Peyer's patch (tissue), 4 donors: ENCODE measurements around the gene ABCE1.

ENCODE experiments used
- CTCF ChIP-seq, 6 experiments: fragments of 450-650 bp in 4 of 6; fragments of 200-600 bp in 2 of 6; sonication (generic) in 1 of 6; IDR thresholded peaks; one replicate each; pipeline ENCODE4 v1.5.1; 2017 to 2019; ENCODE audit warnings: antibody characterized with exemption in 6 of 6, mild to moderate bottlenecking in 3 of 6, moderate library complexity in 1 of 6
- POLR2A ChIP-seq, 2 donors: fragments of 450-650 bp; IDR thresholded peaks; one replicate each; pipeline ENCODE4 v1.5.1; 2017; ENCODE audit warnings: antibody characterized with exemption in 2 of 2, mild to moderate bottlenecking in 2 of 2, moderate library complexity in 2 of 2

GRCh38 chr4:145103496-145103895 lies 5.4 kb downstream of the ABCE1 start:
- TF ChIP-seq CTCF (IDR thresholded peaks at IDR 0.05) (no peak), POLR2A (IDR thresholded peaks at IDR 0.05) (no peak)
